IMR-90 (cell line): ENCODE results near the gene PRR20E. TPM values are rescaled to one million over a fixed set of nuclear protein-coding genes. Genes with fewer than 3 reads are reported as not detected.

Experiments
- ATAC-seq: fragments of 200-7000 bp; cut with Tn5 transposase; 2 replicates; pipeline ENCODE4 v1.9.1; 2020; ENCODE audit warnings: low read depth, mild to moderate bottlenecking, moderate library complexity
- BruUV-seq: library from RNA; stranded (reverse); fragments of 400-500 nt; replicated peaks from 2 replicates; lab custom pipeline; 2021; lab: Mats Ljungman, UMichigan
- CTCF ChIA-PET: fragments of 300-600 bp; formaldehyde crosslinking; extraction: SDS; loops from one replicate; lab custom pipeline; 2021; ENCODE audit warnings: antibody characterized with exemption; lab: Yijun Ruan, JAX
- POLR2A ChIA-PET: fragments of 300-600 bp; sonication (Branson Sonifier 250); formaldehyde crosslinking; loops from one replicate; lab custom pipeline; 2022; ENCODE audit warnings: antibody characterized with exemption; ENCODE audit not compliant: unreplicated experiment; lab: Charles Lee
- DNase-seq: peaks from one replicate; pipeline ENCODE4 v3.0.0; 2013
- H2AFZ ChIP-seq: replicated peaks from 2 replicates; pipeline ENCODE3; 2013; ENCODE audit warnings: low read length, mild to moderate bottlenecking; ENCODE audit not compliant: poor library complexity
- H2AK5ac ChIP-seq: 2 replicates; pipeline ENCODE4 v1.6.1; 2013; ENCODE audit warnings: low read depth, low read length, inconsistent platforms
- H2AK9ac ChIP-seq: replicated peaks from 2 replicates; pipeline ENCODE3; 2013; ENCODE audit warnings: mild to moderate bottlenecking, low read depth, low read length, moderate library complexity; ENCODE audit not compliant: poor library complexity
- H2BK120ac ChIP-seq: 2 replicates; pipeline ENCODE4 v1.6.1; 2013; ENCODE audit warnings: low read depth, low read length, inconsistent platforms
- H2BK15ac ChIP-seq: 3 replicates; pipeline ENCODE4 v1.6.1; 2013; ENCODE audit warnings: low read depth, low read length, inconsistent platforms
- H2BK20ac ChIP-seq: 2 replicates; pipeline ENCODE4 v1.6.1; 2013; ENCODE audit warnings: low read depth, mild to moderate bottlenecking, inconsistent platforms, low read length, moderate library complexity
- H2BK5ac ChIP-seq: 2 replicates; pipeline ENCODE4 v1.6.1; 2013; ENCODE audit warnings: mild to moderate bottlenecking, low read depth, low read length, inconsistent platforms; ENCODE audit not compliant: poor library complexity, severe bottlenecking
- H3K14ac ChIP-seq: replicated peaks from 2 replicates; pipeline ENCODE4 v1.6.1; 2013; ENCODE audit warnings: low read depth, low read length, inconsistent platforms
- H3K18ac ChIP-seq: 2 replicates; pipeline ENCODE4 v1.6.1; 2013; ENCODE audit warnings: low read depth, low read length, control low read depth
- H3K23ac ChIP-seq: 2 replicates; pipeline ENCODE4 v1.6.1; 2013; ENCODE audit warnings: low read depth, low read length, inconsistent platforms
- H3K27ac ChIP-seq: 2 replicates; pipeline ENCODE4 v1.5.1; 2013; ENCODE audit warnings: mild to moderate bottlenecking, control low read depth, low read length; ENCODE audit not compliant: insufficient read depth
- H3K27me3 ChIP-seq: 2 replicates; pipeline ENCODE4 v1.6.1; 2013; ENCODE audit warnings: low read length; ENCODE audit not compliant: control insufficient read depth, insufficient read depth
- H3K36me3 ChIP-seq: 2 replicates; pipeline ENCODE4 v1.6.1; 2013; ENCODE audit warnings: low read length, mixed read lengths; ENCODE audit not compliant: control insufficient read depth, insufficient read depth
- H3K4ac ChIP-seq: 2 replicates; pipeline ENCODE4 v1.6.1; 2013; ENCODE audit warnings: low read depth, low read length, inconsistent platforms
- H3K4me1 ChIP-seq: 2 replicates; pipeline ENCODE4 v1.6.1; 2013; ENCODE audit warnings: low read length, mixed read lengths; ENCODE audit not compliant: control insufficient read depth, insufficient read depth
- H3K4me2 ChIP-seq: 2 replicates; pipeline ENCODE4 v1.6.1; 2013; ENCODE audit warnings: low read depth, mild to moderate bottlenecking, control low read depth, low read length, moderate library complexity
- H3K4me3 ChIP-seq: 2 replicates; pipeline ENCODE4 v1.5.1; 2013; ENCODE audit warnings: low read depth, mild to moderate bottlenecking, control low read depth, low read length, moderate library complexity; ENCODE audit not compliant: insufficient read depth
- H3K56ac ChIP-seq: 2 replicates; pipeline ENCODE4 v1.6.1; 2013; ENCODE audit warnings: low read length, inconsistent platforms; ENCODE audit not compliant: insufficient read depth; ENCODE audit errors: extremely low read depth
- H3K79me1 ChIP-seq, 2 experiments: 2 replicates each; pipeline ENCODE4 v1.6.1; 2013; ENCODE audit warnings: low read length in 2 of 2, inconsistent platforms in 1 of 2, low read depth in 1 of 2
- H3K9ac ChIP-seq: 2 replicates; pipeline ENCODE4 v1.6.1; 2013; ENCODE audit warnings: low read depth, low read length, control low read depth
- H3K9me1 ChIP-seq: 2 replicates; pipeline ENCODE4 v1.6.1; 2013; ENCODE audit warnings: low read length, inconsistent platforms; ENCODE audit not compliant: insufficient read depth
- H3K9me3 ChIP-seq: 2 replicates; pipeline ENCODE4 v1.6.1; 2013; ENCODE audit warnings: low read length; ENCODE audit not compliant: control insufficient read depth, insufficient read depth
- H4K20me1 ChIP-seq: 2 replicates; pipeline ENCODE4 v1.6.1; 2013; ENCODE audit warnings: low read length, inconsistent platforms; ENCODE audit not compliant: insufficient read depth
- H4K5ac ChIP-seq: 2 replicates; pipeline ENCODE4 v1.6.1; 2013; ENCODE audit warnings: mild to moderate bottlenecking, low read depth, low read length, control low read depth
- H4K8ac ChIP-seq, 2 experiments: 2 replicates each; pipeline ENCODE4 v1.6.1; 2013; ENCODE audit warnings: low read depth in 2 of 2, low read length in 2 of 2, control low read depth in 1 of 2, inconsistent platforms in 1 of 2
- H4K91ac ChIP-seq: 2 replicates; pipeline ENCODE4 v1.6.1; 2013; ENCODE audit warnings: low read depth, low read length, inconsistent platforms; ENCODE audit not compliant: insufficient read depth
- BHLHE40 ChIP-seq: fragments of 150-350 bp; IDR thresholded peaks from 2 replicates; pipeline ENCODE4 v1.6.1; 2016; ENCODE audit warnings: mild to moderate bottlenecking, low read depth, low read length
- CEBPB ChIP-seq: IDR thresholded peaks from 2 replicates; pipeline ENCODE4 v1.6.1; 2012; ENCODE audit warnings: low read depth, low read length, improper control_type of control experiment
- CHD1 ChIP-seq: IDR thresholded peaks from 2 replicates; pipeline ENCODE4 v1.6.1; 2012; ENCODE audit warnings: low read depth, low read length, improper control_type of control experiment
- CTCF ChIP-seq: conservative IDR thresholded peaks from 2 replicates; pipeline ENCODE4 v1.5.1; 2012; ENCODE audit warnings: mild to moderate bottlenecking, low read depth, low read length, improper control_type of control experiment
- ELK1 ChIP-seq: fragments of 150-350 bp; IDR thresholded peaks from 2 replicates; pipeline ENCODE4 v1.6.1; 2016; ENCODE audit warnings: low read depth, mild to moderate bottlenecking, low read length, moderate library complexity, borderline replicate concordance
- FOS ChIP-seq: fragments of 150-350 bp; IDR thresholded peaks from 2 replicates; pipeline ENCODE4 v1.6.1; 2016; ENCODE audit warnings: low read depth, low read length
- MAFK ChIP-seq: IDR thresholded peaks from 2 replicates; pipeline ENCODE4 v1.6.1; 2012; ENCODE audit warnings: low read depth, low read length, improper control_type of control experiment
- MAZ ChIP-seq: IDR thresholded peaks from 2 replicates; pipeline ENCODE4 v1.6.1; 2012; ENCODE audit warnings: low read depth, mild to moderate bottlenecking, low read length, improper control_type of control experiment, moderate library complexity, borderline replicate concordance
- MXI1 ChIP-seq: IDR thresholded peaks from 2 replicates; pipeline ENCODE4 v1.6.1; 2012; ENCODE audit warnings: low read depth, mild to moderate bottlenecking, low read length, moderate library complexity, borderline replicate concordance
- NFE2L2 ChIP-seq: fragments of 150-350 bp; IDR thresholded peaks from 2 replicates; pipeline ENCODE4 v1.6.1; 2016; ENCODE audit warnings: low read depth, mild to moderate bottlenecking, low read length
- POLR2A ChIP-seq: IDR thresholded peaks from 2 replicates; pipeline ENCODE4 v1.6.1; 2012; ENCODE audit warnings: mild to moderate bottlenecking, low read depth, low read length
- RAD21 ChIP-seq: IDR thresholded peaks from 2 replicates; pipeline ENCODE4 v1.6.1; 2012; ENCODE audit warnings: low read length, improper control_type of control experiment
- RCOR1 ChIP-seq: IDR thresholded peaks from 2 replicates; pipeline ENCODE4 v1.6.1; 2012; ENCODE audit warnings: mild to moderate bottlenecking, low read length, improper control_type of control experiment; ENCODE audit not compliant: insufficient replicate concordance
- RFX5 ChIP-seq: IDR thresholded peaks from 2 replicates; pipeline ENCODE4 v1.8.0; 2012; ENCODE audit warnings: low read depth, mild to moderate bottlenecking, low read length, moderate library complexity
- SMC3 ChIP-seq: fragments of 150-350 bp; IDR thresholded peaks from 2 replicates; pipeline ENCODE4 v1.6.1; 2016; ENCODE audit warnings: low read depth, mild to moderate bottlenecking, antibody characterized with exemption, low read length, moderate library complexity
- USF2 ChIP-seq: fragments of 150-350 bp; IDR thresholded peaks from 2 replicates; pipeline ENCODE4 v1.6.1; 2017; ENCODE audit warnings: mild to moderate bottlenecking, antibody characterized with exemption, low read length, low read depth
- WGBS, 2 experiments: methylation state at CpG; one replicate each; pipeline versions ENCODE4 v1.1.5 to v1.1.7; 2013; ENCODE audit warnings: missing lambda C conversion rate in 2 of 2; ENCODE audit not compliant: insufficient read length in 1 of 2; ENCODE audit errors: extremely low coverage in 2 of 2; 5-methylcytosine and 5-hydroxymethylcytosine counted together
- dilution Hi-C: fragments of 300-500 bp; cut with HindIII; formaldehyde crosslinking; loops from one replicate; pipeline ENCODE4 v1.14.3; 2018; ENCODE audit warnings: low sequenced_read_pairs; ENCODE audit not compliant: unreplicated experiment
- in situ Hi-C: fragments of 300-500 bp; cut with MboI; formaldehyde crosslinking; loops from 3 replicates; pipeline ENCODE4 v1.14.3; 2019; ENCODE audit warnings: low sequenced_read_pairs, inconsistent platforms, mixed read lengths
- intact Hi-C: fragments of 100-400 bp; cut with micrococcal nuclease; formaldehyde crosslinking; loops from 2 replicates; pipeline ENCODE4 v1.10.0; 2022
- polyA plus RNA-seq, 3 experiments: library from polyadenylated mRNA; depleted of rRNA; stranded (reverse); fragments of >200 nt; gene quantifications; 2 replicates each; pipeline ENCODE4 v1.2.3, GENCODE V29; 2012; ENCODE audit warnings: low replicate concordance in 1 of 3
- total RNA-seq: library from RNA; depleted of rRNA; stranded (reverse); fragments of >200 nt; gene quantifications from 2 replicates; pipeline ENCODE4 v1.2.3, GENCODE V29; 2012

The PRR20E gene
- total and polyA plus RNA-seq, 2 of the 4 experiments (the other 2 are of a cell fraction): not detected

GRCh38 chr13:57136093-57136492 lies 30.9 kb upstream of the PRR20E start:
- Histone ChIP-seq H3K56ac (no peak overlapping the region), H2BK20ac (no peak overlapping the region), H3K4ac (no peak overlapping the region), H2AK5ac (no peak overlapping the region), H3K9me1 (no peaks in the 10 kb centered on the region), H2BK15ac (no peak overlapping the region), H3K14ac (no peak overlapping the region), H3K4me2 (no peak overlapping the region), H3K9me3 (peaks cover 3% of the 10 kb centered on the region; the same call in 1 of the 2 replicates), H3K18ac (no peak overlapping the region), H2AK9ac (no peak overlapping the region), H3K4me1 (no peaks in the 10 kb centered on the region), H4K8ac (no peak overlapping the region), H3K9ac (no peak overlapping the region), H3K4me3 (no peak overlapping the region), H3K36me3 (no peaks in the 10 kb centered on the region), H4K20me1 (no peaks in the 10 kb centered on the region), H3K27me3 (no peaks in the 10 kb centered on the region), H3K27ac (no peak overlapping the region), H3K79me1 (no peaks in the 10 kb centered on the region), H3K23ac (no peak overlapping the region), H4K91ac (no peak overlapping the region), H2AFZ (no peak overlapping the region), H4K5ac (no peak overlapping the region), H2BK120ac (no peak overlapping the region), H2BK5ac (no peak overlapping the region)
- intact Hi-C loops: no loop called here
- ChIA-PET POLR2A (no interaction called here), CTCF (no interaction called here)
- no CpG with 5 or more reads among the region's 2 CpGs for WGBS, 2 experiments
- TF ChIP-seq RFX5 (no peak), BHLHE40 (no peak), ELK1 (no peak), CEBPB (no peak), FOS (no peak), NFE2L2 (no peak), RCOR1 (no peak), MXI1 (no peak), MAZ (no peak), SMC3 (no peak), USF2 (no peak), RAD21 (no peak), CTCF (no peak), MAFK (no peak), POLR2A (no peak), CHD1 (no peak)
- ATAC-seq: no peak
- no TSS peak for BruUV-seq
- no peak for DNase-seq
- dilution Hi-C loops: no loop called here
- in situ Hi-C loops: no loop called here
